GM12878 (cell line): Measurements from ENCODE around the gene NDUFV2. TPM values are rescaled to one million over a fixed set of nuclear protein-coding genes. Genes with fewer than 3 reads are reported as not detected.
"Not testable (repeated sequence)": the region's sequence is repeated elsewhere in the genome, so short reads cannot be mapped to it uniquely, and the experiment has no call there.

Experiments used
- ATAC-seq: fragments of 200-7000 bp; cut with Tn5 transposase; 3 replicates; pipeline ENCODE4 v1.9.1; 2020; ENCODE audit warnings: mild to moderate bottlenecking, moderate library complexity
- BruUV-seq: library from RNA; stranded (reverse); fragments of 400-500 nt; replicated peaks from 2 replicates; lab custom pipeline; 2021; lab: Mats Ljungman, UMichigan
- CTCF ChIA-PET: fragments of 300-600 bp; sonication (Branson Sonifier 250); formaldehyde crosslinking; extraction: SDS; loops from one replicate; lab custom pipeline; 2021; ENCODE audit warnings: inconsistent platforms; lab: Yijun Ruan, JAX
- POLR2A ChIA-PET: fragments of 350-600 bp; formaldehyde crosslinking; extraction: SDS; loops from one replicate; lab custom pipeline; 2021; ENCODE audit warnings: inconsistent platforms; lab: Charles Lee
- RAD21 ChIA-PET: fragments of 300-600 bp; sonication (Branson Sonifier 250); formaldehyde crosslinking; loops from one replicate; lab custom pipeline; 2023; ENCODE audit warnings: antibody characterized with exemption; ENCODE audit not compliant: unreplicated experiment; lab: Charles Lee
- SMC1A ChIA-PET: fragments of 300-600 bp; sonication (Branson Sonifier 250); formaldehyde crosslinking; loops from one replicate; lab custom pipeline; 2023; ENCODE audit not compliant: unreplicated experiment, uncharacterized antibody; lab: Charles Lee
- DNase-seq: peaks from one replicate; pipeline ENCODE4 v3.0.0-alpha.2; 2011; ENCODE audit warnings: low read depth, low spot score
- FAIRE-seq: peaks from 3 replicates; lab custom pipeline; 2011; peaks lifted over from hg19 to GRCh38; lab: Jason Lieb, UNC
- H2AFZ ChIP-seq: 2 replicates; pipeline ENCODE4 v1.6.0; 2011; ENCODE audit warnings: low read depth, low read length, control low read depth; ENCODE audit not compliant: control insufficient read depth
- H3K27ac ChIP-seq: 2 replicates; pipeline ENCODE4 v1.5.1; 2011; ENCODE audit warnings: control low read depth; ENCODE audit not compliant: control insufficient read depth, insufficient read depth
- H3K27me3 ChIP-seq, 2 experiments: replicated peaks in 1 of 2; 2 replicates each; pipeline versions ENCODE4 v1.6.0 to v1.6.1; 2011; ENCODE audit warnings: low read length in 1 of 2; ENCODE audit not compliant: control insufficient read depth in 2 of 2, insufficient read depth in 2 of 2
- H3K36me3 ChIP-seq, 2 experiments: 2 replicates each; pipeline ENCODE4 v1.5.1; 2011; ENCODE audit warnings: low read length in 1 of 2; ENCODE audit not compliant: control insufficient read depth in 2 of 2, insufficient read depth in 2 of 2
- H3K4me1 ChIP-seq: 2 replicates; pipeline ENCODE4 v1.6.1; 2011; ENCODE audit warnings: mild to moderate bottlenecking, low read length, moderate library complexity, mixed read lengths; ENCODE audit not compliant: control insufficient read depth, insufficient read depth
- H3K4me2 ChIP-seq: 2 replicates; pipeline ENCODE4 v1.6.0; 2011; ENCODE audit warnings: control low read depth; ENCODE audit not compliant: control insufficient read depth, insufficient read depth
- H3K4me3 ChIP-seq: fragments of 200-600 bp; sonication (generic); 2 replicates; pipeline ENCODE4 v1.5.1; 2016
- H3K79me2 ChIP-seq: 2 replicates; pipeline ENCODE4 v1.6.0; 2011; ENCODE audit warnings: low read length; ENCODE audit not compliant: control insufficient read depth, insufficient read depth
- H3K9ac ChIP-seq: 2 replicates; pipeline ENCODE4 v1.8.0; 2011; ENCODE audit warnings: low read length, control low read depth, mixed read lengths; ENCODE audit not compliant: control insufficient read depth, insufficient read depth
- H3K9me3 ChIP-seq: replicated peaks from 3 replicates; pipeline ENCODE4 v1.5.1; 2011; ENCODE audit warnings: mild to moderate bottlenecking, low read length; ENCODE audit not compliant: control insufficient read depth, insufficient read depth
- H4K20me1 ChIP-seq: 2 replicates; pipeline ENCODE4 v1.6.0; 2011; ENCODE audit not compliant: control insufficient read depth, insufficient read depth
- WGBS: methylation state at CpG from one replicate; pipeline ENCODE4 v1.1.6; 2016; ENCODE audit warnings: low lambda C conversion rate; ENCODE audit not compliant: insufficient replicate concordance, insufficient coverage; ENCODE audit errors: missing lambda C conversion rate; 5-methylcytosine and 5-hydroxymethylcytosine counted together
- in situ Hi-C: fragments of 300-500 bp; cut with MboI; formaldehyde crosslinking; loops from 9 replicates; pipeline ENCODE4 v1.14.3; 2018; ENCODE audit warnings: mixed read lengths
- intact Hi-C: fragments of 100-400 bp; cut with micrococcal nuclease; formaldehyde crosslinking; loops from one replicate; pipeline ENCODE4 v1.14.2; 2022; ENCODE audit not compliant: unreplicated experiment
- polyA plus RNA-seq, 11 experiments: library from polyadenylated mRNA; depleted of rRNA in 4 of 11; unstranded in 6 of 11; stranded (reverse) in 5 of 11; fragments of >200 nt; fragmentation: Nextera tagmentation in 4 of 11; fragmentation: Illumina TruSeq in 1 of 11; extraction: Ambion mirVana in 4 of 11; extraction: Trizol in 1 of 11; gene quantifications; 1 replicate in 1 of 11; 2 replicates in 10 of 11; pipeline versions ENCODE4 v1.2.1 to v1.2.3, GENCODE V29; 2011 to 2016; ENCODE audit warnings: inconsistent platforms in 2 of 11, missing spikeins in 2 of 11, low read depth in 1 of 11
- total RNA-seq, 4 experiments: library from RNA; depleted of rRNA in 3 of 4; stranded (reverse); fragments of >200 nt in 3 of 4; fragmentation: Illumina TruSeq in 1 of 4; extraction: Trizol in 1 of 4; gene quantifications; 2 replicates each; pipeline versions ENCODE4 v1.2.1 to v1.2.3, GENCODE V29; 2013 to 2021

The NDUFV2 gene
- total and polyA plus RNA-seq, 10 of the 15 experiments (the other 5 are each of a cell fraction or from before 2014, with no cell fraction given), result 236 to 590 (median 321) TPM

DNA sequence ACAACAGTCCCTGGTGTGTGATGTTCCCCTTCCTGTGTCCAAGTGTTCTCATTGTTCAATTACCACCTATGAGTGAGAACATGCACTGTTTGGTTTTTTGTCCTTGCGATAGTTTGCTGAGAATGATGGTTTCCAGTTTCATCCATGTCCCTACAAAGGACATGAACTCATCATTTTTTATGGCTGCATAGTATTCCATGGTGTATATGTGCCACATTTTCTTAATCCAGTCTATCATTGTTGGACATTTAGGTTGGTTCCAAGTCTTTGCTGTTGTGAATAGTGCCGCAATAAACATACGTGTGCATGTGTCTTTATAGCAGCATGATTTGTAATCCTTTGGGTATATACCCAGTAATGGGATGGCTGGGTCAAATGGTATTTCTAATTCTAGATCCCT lies 63.4 kb downstream of the NDUFV2 start:
- POLR2A ChIA-PET, H3K27ac ChIP-seq, H4K20me1 ChIP-seq, FAIRE-seq, H2AFZ ChIP-seq, H3K9ac ChIP-seq, in situ Hi-C loops, H3K27me3 ChIP-seq, intact Hi-C loops, CTCF ChIA-PET, ATAC-seq, SMC1A ChIA-PET, H3K36me3 ChIP-seq, BruUV-seq, H3K4me2 ChIP-seq, H3K4me1 ChIP-seq, DNase-seq, H3K4me3 ChIP-seq, RAD21 ChIA-PET: not testable (repeated sequence)
- Histone ChIP-seq H3K79me2 (peaks cover 29% of the 10 kb centered on the region), H3K9me3 (peaks cover 18% of the 10 kb centered on the region)
- WGBS, result 97% methylated on average over 3 of the region's 3 CpGs

DNA sequence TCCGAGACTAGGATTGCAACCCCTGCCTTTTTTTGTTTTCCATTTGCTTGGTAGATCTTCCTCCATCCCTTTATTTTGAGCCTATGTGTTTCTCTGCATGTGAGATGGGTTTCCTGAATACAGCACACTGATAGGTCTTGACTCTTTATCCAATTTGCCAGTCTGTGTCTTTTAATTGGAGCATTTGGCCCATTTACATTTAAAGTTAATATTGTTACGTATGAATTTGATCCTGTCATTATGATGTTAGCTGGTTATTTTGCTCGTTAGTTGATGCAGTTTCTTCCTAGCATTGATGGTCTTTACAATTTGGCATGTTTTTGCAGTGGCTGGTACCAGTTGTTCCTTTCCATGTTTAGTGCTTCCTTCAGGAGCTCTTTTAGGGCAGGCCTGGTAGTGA lies 67.0 kb downstream of the NDUFV2 start:
- RAD21 ChIA-PET, H4K20me1 ChIP-seq, in situ Hi-C loops, ATAC-seq, H3K27me3 ChIP-seq, FAIRE-seq, H3K4me2 ChIP-seq, CTCF ChIA-PET, DNase-seq, H3K36me3 ChIP-seq, H3K27ac ChIP-seq, H3K4me3 ChIP-seq, POLR2A ChIA-PET, intact Hi-C loops, H2AFZ ChIP-seq, H3K9ac ChIP-seq, BruUV-seq, SMC1A ChIA-PET: not testable (repeated sequence)
- Histone ChIP-seq H3K4me1 (peaks cover 10% of the 10 kb centered on the region), H3K9me3 (peaks cover 10% of the 10 kb centered on the region; the same call in 2 of the 3 replicates), H3K79me2 (peaks cover 39% of the 10 kb centered on the region)
- WGBS, result 60% methylated on average over 3 of the region's 3 CpGs

DNA sequence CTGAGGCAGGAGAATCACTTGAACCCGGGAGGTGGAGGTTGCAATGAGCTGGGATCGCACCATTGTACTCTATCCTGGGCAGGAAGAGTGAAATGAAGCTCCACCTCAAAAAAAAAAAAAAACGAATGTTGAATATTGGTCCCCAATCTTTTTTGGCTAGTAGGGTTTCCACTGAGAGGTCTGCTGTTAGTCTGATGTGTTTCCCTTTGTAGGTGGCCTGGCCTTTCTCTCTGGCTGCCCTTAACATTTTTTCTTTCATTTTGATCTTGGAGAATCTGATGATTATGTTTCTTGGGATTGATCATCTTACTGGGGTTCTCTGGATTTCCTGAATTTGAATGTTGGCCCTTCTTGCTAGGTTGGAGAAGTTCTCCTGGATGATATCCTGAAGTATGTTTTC lies 69.4 kb downstream of the NDUFV2 start:
- H3K27me3 ChIP-seq, H3K9ac ChIP-seq, in situ Hi-C loops, H4K20me1 ChIP-seq, H2AFZ ChIP-seq, BruUV-seq, H3K4me3 ChIP-seq, FAIRE-seq, H3K36me3 ChIP-seq, H3K27ac ChIP-seq, intact Hi-C loops, H3K4me2 ChIP-seq, H3K9me3 ChIP-seq, ATAC-seq, DNase-seq: not testable (repeated sequence)
- WGBS, result 96% methylated on average over 2 of the region's 3 CpGs
- ChIA-PET SMC1A (interaction anchor here (0.7 to 1.9 kb wide), 2 partner anchors 9 to 11 kb away, joined by 3 to 8 read pairs; no protein-coding TSS in a partner anchor), RAD21 (interaction anchor here (0.5 to 0.6 kb wide), 3 partner anchors 14 to 187 kb away, joined by 3 read pairs; no protein-coding TSS in a partner anchor), POLR2A (interaction anchor here (0.6 kb wide), 1 partner anchor 18 kb away, joined by 3 read pairs; no protein-coding TSS in a partner anchor), CTCF (interaction anchor here (1.6 kb wide), 1 partner anchor 24 kb away, joined by 5 read pairs; no protein-coding TSS in a partner anchor)
- peaks cover 38% of the 10 kb centered on the region for H3K79me2 ChIP-seq
- peaks cover 10% of the 10 kb centered on the region for H3K4me1 ChIP-seq
